Measurements from ENCODE around the gene SPATS1.

The SPATS1 gene, protein sequence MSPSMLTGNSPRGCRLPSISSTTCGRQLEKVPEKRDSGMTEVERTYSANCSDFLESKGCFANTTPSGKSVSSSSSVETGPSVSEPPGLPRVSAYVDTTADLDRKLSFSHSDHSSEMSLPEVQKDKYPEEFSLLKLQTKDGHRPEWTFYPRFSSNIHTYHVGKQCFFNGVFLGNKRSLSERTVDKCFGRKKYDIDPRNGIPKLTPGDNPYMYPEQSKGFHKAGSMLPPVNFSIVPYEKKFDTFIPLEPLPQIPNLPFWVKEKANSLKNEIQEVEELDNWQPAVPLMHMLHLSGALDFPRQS

DNA sequence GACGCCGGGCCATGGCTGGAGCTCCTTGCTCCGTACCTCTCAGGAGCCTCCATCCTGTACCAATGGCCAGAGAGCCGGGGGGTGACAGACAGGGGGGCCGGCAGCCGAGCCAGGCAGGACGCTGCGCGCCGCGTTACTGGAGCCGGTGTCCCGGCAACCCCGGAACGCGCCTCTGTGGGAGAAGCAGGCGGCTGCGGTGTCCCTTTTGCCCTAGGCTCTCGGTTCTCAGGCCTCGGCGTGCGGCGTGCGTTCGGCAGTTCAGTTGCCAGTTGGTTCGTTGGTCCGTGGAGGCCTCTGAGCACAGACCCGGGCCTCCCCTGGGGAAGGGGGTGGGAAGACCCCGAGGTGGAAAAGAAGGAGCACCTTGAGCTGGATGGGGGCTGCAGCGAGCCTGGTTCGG lies at the start of gene SPATS1:
SPATS1 (plus strand) TSS at position 162 of the 400 bp plus-strand sequence. CDS start 446 bp downstream, outside the sequence.
- no peak for DNase-seq (ENCODE audit: low read depth)
- no peak within 1 kb of the TSS for H3K4me3 ChIP-seq (ENCODE audit: low read depth, low read length)
- no peak for TF ChIP-seq CTCF (IDR thresholded peaks at IDR 0.05; ENCODE audit: insufficient read depth, low read depth, low read length, missing control alignments)

DNA sequence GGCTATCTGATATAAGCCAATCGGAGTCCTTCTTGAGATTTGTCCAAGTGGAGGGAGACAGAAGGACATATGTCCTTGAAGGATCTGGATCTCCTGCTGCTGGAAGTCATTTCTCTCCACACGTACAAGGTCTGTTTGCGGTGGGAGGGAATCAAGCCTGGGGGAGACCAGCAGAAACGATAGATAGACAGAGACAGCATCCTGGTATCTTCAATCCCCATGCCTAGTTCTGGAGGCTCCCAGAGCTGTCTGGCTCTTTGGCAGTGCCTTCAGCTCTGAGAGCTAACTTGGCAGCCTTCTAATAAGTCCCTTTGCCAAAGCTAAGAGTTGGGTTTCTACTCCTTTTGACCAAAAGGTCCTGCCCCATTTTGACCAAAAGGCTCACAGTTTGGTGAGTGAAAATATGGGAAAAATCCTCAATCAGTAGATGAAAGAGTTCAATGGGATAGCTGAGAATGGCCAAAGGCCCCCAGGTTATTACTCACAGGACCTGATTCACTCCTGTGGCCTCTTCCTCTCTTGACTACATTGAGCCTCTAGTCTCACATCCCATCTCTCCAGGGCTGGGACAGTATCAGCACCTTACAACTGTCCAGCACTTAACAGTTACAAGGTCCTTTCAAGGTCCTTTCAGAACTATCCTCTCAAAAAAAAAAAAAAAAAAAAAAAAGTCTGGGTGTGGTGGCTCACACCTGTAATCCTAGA lies 49.6 kb upstream of the SPATS1 start:
- DNase-seq (ENCODE audit: low read depth) = no peak
- no peak for TF ChIP-seq CTCF (IDR thresholded peaks at IDR 0.05; ENCODE audit: insufficient read depth, low read depth, low read length, missing control alignments)
- H3K4me3 ChIP-seq (ENCODE audit: low read depth, low read length) = no peak overlapping the region

DNA sequence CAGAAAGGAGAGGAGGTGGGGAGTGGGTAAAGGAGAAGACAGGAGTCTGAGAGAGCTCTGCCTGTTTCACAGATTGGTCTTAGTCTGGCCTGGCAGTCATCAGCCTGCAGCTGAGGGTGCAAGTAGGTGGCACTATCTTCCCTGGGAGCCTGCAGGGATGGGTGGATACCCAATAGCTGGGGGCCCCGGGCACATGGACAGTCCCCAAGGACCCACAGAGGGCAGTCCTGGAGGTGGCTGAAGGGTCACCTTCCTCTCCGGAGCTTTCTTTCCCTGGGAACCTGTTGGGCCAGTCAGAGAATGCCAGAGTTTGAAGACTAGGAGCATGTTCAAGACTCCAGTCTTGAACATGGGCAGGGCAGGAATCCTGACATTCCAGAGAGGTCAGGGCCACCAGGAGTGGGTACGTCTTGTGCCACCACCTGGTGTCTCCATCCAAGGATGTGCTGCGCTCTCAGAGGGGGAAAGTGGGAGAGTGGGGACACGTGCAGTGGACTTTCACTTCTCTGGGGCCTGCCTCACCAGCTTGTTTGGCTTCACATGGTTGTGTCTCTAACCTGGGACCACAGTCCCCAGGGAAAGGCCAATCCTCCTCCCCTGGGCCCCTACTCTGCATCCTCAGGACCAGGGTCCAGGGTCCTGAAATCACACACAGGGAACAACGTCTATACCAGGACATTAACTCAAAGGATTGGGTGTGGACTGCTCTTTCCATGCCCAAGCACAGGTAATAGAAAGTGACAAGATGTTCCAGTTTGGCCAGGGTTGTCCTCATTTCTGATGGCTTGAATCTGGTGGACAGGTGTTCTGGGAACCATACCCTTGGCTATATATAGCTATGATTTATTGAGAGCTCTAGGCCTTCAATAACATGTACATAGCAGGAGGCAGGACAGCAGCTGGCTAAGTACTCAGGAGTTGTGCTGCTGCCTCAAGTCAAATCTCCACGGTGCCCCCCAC lies 47.3 kb upstream of the SPATS1 start:
- DNase-seq (ENCODE audit: low read depth) = no peak
- no peak for TF ChIP-seq CTCF (IDR thresholded peaks at IDR 0.05; ENCODE audit: insufficient read depth, low read depth, low read length, missing control alignments)
- H3K4me3 ChIP-seq (ENCODE audit: low read depth, low read length) = no peak overlapping the region

DNA sequence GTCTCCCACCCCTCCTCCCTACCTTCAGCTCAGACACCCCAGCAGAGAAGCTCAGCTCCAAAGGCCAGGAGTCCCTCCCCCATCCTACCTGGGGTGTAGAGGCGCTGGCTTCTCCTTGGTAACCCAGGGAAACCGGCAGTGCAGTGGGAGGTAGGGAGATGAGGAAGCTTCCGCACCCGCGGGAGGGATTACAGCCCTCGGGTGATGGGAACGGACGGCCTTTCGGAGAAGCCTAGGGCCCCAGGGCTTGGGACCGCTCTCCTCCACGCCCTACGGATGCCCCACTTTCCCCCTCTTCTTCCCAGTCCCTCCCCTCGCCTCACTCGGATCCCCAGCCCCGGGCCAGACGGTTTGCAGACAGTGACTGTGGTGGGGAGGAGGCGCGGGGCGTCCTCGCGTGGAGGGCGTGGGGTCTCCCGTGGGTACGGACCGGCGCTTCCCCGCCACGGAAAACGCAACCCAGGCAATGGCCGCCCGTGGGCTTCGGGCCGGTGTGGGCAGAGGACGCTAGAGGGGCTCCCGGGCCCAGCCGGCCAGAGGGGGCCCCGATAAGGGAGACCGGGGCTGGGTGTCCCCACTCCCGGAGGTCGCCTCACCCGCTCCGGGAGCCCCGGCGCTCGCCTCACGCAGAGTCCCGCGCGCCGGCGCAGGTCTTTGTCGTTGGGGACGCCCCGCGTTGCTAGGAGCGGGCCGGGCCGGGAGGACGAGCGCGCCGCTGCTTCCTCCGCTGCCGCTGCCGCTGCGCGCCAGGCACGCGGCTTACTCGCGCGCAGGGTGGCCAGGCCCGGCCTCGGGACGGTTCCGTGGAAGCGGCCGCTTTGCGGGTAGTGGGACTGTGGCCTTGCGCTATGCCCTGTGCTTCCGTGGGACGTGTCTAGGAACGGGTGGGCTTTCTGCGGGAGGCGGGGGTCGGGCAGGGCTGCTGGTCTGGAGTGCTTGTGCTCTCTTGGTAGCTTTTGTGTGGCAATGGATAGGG lies 45.1 kb upstream of the SPATS1 start:
- no peak for DNase-seq (ENCODE audit: low read depth)
- no peak overlapping the region for H3K4me3 ChIP-seq (ENCODE audit: low read depth, low read length)
- TF ChIP-seq CTCF (IDR thresholded peaks at IDR 0.05; ENCODE audit: insufficient read depth, low read depth, low read length, missing control alignments) = no peak

DNA sequence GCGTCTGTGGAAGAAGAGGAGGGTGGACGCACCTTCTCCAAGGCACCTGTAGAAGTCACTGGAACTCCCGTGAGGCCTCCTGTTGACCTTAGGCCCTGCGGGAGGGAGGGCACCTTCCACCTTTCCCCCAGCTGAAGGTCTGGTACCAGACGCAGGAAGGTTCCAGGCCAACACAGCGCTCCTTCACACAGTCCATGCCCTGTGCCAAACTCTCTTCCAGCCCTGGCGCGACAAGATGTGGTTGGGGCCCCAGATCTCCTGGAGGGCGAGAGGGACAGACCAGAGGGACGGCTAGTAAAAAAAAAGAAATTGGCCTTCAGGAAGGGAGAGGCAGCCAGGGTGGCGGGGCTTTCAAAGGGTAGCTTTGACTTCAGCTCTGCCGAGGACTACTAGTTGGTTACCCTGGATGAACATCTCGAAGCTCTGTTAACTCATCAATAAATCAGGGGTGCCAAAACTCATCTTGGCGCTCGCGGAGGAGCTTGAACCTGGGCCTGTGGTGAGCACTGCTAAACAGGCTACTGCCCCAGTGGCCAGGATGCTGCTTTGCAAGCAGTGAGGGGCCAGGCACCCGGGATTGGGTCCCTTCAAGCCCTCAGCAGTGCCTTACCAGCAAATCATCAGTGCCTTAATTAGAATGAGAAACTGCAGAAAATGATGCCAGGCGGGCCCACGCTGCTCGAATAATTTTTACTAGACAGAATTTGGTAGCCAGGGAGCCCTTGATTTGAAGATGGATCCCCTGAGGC lies 44.2 kb upstream of the SPATS1 start:
- TF ChIP-seq CTCF (IDR thresholded peaks at IDR 0.05; ENCODE audit: insufficient read depth, low read depth, low read length, missing control alignments) = no peak
- DNase-seq (ENCODE audit: low read depth) = no peak
- no peak overlapping the region for H3K4me3 ChIP-seq (ENCODE audit: low read depth, low read length)

Data from GM12865 (cell line).